GM21576 (cell line): ENCODE data around the gene PPP2CA.
"Not testable (repeated sequence)": the region's sequence is repeated elsewhere in the genome, so short reads cannot be mapped to it uniquely, and the experiment has no call there.

Experiments used
- ATAC-seq: cut with Tn5 transposase; IDR thresholded peaks from one replicate; pipeline ENCODE4 v1.9.1; 2021; ENCODE audit warnings: mild to moderate bottlenecking, moderate library complexity; ENCODE audit not compliant: unreplicated experiment

Gene PPP2CA

GRCh38 chr5:134225780-134226440, at the start of gene PPP2CA:
PPP2CA (minus strand) TSS chr5:134226073; CDS start chr5:134225861, 212 bp downstream.
- peak; percentile 78 for ATAC-seq

- ATAC-seq, result no peak
Observed at GRCh38 chr5:134273642-134274395, 47.9 kb upstream of the PPP2CA start.

GRCh38 chr5:134271059-134271458, 45.2 kb upstream of the PPP2CA start:
- ATAC-seq, result no peak

- no peak for ATAC-seq
Observed at GRCh38 chr5:134268919-134269318, 43.0 kb upstream of the PPP2CA start.

GRCh38 chr5:134268019-134268601, 42.2 kb upstream of the PPP2CA start:
- ATAC-seq, result no peak

- no peak for ATAC-seq
Observed at GRCh38 chr5:134267366-134268018, 41.6 kb upstream of the PPP2CA start.

- no peak for ATAC-seq
Observed at GRCh38 chr5:134263801-134264200, 37.9 kb upstream of the PPP2CA start.

- not testable (repeated sequence) for ATAC-seq
Observed at GRCh38 chr5:134262629-134263028, 36.8 kb upstream of the PPP2CA start.

- no peak for ATAC-seq
Observed at GRCh38 chr5:134258896-134259295, 33.0 kb upstream of the PPP2CA start.

- ATAC-seq, result no peak
Observed at GRCh38 chr5:134257176-134257575, 31.3 kb upstream of the PPP2CA start.

GRCh38 chr5:134255418-134256150, 29.7 kb upstream of the PPP2CA start:
- ATAC-seq, result no peak

- not testable (repeated sequence) for ATAC-seq
Observed at GRCh38 chr5:134253368-134254153, 27.7 kb upstream of the PPP2CA start.

GRCh38 chr5:134252671-134253070, 26.8 kb upstream of the PPP2CA start:
- no peak for ATAC-seq

GRCh38 chr5:134250949-134251348, 25.1 kb upstream of the PPP2CA start:
- ATAC-seq, result no peak

- no peak for ATAC-seq
Observed at GRCh38 chr5:134249469-134250379, 23.9 kb upstream of the PPP2CA start.

GRCh38 chr5:134248256-134248655, 22.4 kb upstream of the PPP2CA start:
- no peak for ATAC-seq

GRCh38 chr5:134247428-134248224, 21.8 kb upstream of the PPP2CA start:
- no peak for ATAC-seq

GRCh38 chr5:134246771-134247427, 21.0 kb upstream of the PPP2CA start:
- no peak for ATAC-seq
